HG03175 (cell line): ENCODE results near the gene DNMT3A.

ENCODE experiments used
- ATAC-seq: cut with Tn5 transposase; IDR thresholded peaks from one replicate; pipeline ENCODE4 v1.9.1; 2021; ENCODE audit warnings: mild to moderate bottlenecking, moderate library complexity; ENCODE audit not compliant: unreplicated experiment

Gene DNMT3A

DNA sequence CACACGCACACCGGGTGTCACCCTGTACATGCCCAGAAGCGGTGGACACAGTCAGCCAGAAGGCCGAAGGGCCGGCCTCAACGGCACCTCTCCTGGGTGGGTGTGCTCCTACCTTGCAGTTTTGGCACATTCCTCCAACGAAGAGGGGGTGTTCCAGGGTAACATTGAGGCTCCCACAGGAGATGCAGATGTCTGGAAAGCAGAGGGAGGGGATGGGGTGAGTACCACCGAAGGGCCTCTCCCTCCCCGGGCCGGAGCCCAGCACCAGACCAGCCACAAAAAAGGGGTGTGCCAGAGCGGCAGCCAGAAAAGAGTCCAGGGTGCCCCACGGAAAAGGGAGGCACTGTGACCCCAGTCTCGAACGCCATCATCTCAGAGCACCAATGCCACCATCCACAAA lies 96.6 kb downstream of the DNMT3A start:
- no peak for ATAC-seq

DNA sequence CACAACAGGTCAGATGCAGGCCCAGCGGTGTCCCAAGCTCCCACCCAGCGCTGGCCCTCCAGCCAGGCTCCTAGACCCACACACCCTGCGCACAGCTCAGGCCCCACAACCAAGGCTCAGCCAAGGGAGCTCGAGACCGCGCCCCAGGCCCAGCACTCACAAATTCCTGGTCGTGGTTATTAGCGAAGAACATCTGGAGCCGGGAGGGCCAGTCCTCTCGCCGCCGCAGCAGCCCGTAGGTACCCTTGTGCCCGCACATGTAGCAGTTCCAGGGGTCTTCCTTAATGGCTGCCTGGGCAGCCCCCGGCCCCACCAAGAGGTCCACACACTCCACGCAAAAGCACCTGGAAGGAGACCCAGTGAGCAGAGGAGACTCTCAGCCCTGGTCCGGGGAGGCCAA lies 97.7 kb downstream of the DNMT3A start:
- ATAC-seq = no peak

DNA sequence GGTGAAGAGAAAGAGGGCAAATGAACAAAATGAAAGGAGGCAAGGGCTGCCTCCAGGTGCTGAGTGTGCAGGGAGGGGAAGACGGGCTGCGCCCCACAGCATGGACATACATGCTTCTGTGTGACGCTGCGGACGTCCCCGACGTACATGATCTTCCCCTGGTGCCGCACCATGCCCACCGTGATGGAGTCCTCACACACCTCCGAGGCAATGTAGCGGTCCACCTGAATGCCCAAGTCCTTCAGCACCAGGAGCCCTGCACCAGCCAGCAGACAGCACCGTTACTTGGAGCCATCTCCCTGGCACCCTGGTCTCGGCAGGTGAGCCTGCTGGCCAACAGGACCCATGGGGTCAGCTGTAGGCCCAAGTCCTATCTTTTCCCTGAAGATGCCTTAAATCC lies 100.3 kb downstream of the DNMT3A start:
- ATAC-seq = no peak

DNA sequence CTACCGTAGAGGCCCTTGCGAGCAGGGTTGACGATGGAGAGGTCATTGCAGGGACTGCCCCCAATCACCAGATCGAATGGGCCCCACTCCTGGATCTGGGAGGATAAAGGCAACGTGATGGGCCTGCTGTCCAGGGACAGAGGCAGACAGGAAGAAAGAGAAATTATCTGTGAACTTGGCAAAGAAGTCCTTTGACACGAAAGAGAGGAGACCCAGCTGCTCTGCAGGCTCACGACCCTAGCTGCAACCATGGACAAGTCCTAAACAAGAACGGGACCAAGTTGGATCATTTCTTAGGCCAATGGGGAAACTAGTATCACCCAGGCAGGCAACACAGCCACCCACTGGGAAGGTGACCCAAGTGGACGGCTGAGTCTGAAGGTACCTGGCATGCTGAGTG lies 101.1 kb downstream of the DNMT3A start:
- no peak for ATAC-seq

DNA sequence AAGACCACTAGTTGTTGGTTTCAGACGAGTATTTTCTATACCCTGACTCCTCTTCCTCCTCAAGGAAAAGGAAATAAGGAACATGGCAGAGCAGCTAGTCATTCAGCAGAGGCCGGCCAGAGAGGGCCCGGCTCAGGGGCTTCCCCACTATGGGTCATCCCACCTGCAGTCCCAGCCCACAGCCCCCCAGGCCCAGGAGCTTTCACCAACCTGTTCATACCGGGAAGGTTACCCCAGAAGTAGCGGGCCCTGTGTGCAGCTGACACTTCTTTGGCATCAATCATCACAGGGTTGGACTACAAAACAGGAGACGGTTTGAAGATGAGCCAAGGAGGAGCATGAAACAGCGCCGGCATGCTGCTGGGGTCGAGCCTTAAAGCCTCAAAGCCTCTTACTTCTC lies 102.8 kb downstream of the DNMT3A start:
- no peak for ATAC-seq

DNA sequence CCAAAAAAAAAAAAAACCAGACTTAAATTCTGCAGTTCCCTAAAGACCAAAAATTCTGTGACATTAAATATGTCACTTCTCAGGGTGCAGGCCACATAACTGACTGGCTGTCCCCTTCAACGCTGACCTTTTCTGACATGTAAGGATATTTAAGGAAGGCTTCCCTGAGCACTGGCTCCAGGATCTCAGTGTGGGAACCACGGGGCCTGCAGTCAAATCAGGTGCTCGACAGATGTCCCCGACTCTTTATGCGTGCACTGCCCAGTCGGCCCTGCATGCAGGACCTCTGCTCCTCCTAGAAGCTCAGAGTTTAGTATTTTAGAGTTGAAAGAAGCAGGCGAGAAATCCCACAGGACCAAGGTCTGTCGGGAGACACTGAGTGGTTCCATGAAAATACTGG lies 104.0 kb downstream of the DNMT3A start:
- ATAC-seq = no peak

DNA sequence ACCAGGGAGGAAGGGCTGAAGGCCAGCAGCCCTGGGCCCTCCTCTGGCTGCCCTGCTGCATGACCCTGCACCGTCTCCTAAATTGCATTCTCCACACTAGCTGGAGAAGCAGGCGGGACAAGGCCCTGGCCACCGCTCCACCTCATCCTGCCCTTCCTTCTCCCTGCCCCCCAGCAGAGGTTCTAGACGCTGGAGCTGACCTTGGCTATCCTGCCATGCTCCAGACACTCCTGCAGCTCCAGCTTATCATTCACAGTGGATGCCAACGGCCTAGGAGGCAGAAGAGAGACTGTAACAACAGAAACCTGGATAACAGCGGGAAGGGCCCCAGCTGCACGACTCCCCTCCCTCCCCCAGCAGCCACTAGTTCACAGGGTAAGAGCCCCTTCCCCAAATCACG lies 105.0 kb downstream of the DNMT3A start:
- ATAC-seq = no peak

DNA sequence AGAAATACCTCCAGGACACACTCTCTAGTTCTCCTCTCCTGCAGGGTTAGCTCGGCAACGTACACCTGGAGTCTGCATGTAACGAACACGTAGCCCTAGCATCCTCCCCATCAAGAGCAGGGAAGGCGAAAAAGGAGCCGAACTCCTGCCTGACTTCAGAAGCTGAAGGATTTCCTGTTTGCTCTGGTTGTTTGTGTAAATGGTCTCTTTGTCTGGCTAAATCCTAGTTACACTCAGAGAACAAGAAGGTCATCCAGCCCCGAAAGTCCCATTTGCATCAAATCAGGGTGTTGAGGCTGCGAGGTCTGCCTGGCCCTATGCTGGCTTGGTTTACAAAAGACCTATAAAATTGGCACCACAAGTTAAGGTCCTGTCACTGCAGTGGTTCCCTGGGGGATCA lies 107.0 kb downstream of the DNMT3A start:
- ATAC-seq = no peak

DNA sequence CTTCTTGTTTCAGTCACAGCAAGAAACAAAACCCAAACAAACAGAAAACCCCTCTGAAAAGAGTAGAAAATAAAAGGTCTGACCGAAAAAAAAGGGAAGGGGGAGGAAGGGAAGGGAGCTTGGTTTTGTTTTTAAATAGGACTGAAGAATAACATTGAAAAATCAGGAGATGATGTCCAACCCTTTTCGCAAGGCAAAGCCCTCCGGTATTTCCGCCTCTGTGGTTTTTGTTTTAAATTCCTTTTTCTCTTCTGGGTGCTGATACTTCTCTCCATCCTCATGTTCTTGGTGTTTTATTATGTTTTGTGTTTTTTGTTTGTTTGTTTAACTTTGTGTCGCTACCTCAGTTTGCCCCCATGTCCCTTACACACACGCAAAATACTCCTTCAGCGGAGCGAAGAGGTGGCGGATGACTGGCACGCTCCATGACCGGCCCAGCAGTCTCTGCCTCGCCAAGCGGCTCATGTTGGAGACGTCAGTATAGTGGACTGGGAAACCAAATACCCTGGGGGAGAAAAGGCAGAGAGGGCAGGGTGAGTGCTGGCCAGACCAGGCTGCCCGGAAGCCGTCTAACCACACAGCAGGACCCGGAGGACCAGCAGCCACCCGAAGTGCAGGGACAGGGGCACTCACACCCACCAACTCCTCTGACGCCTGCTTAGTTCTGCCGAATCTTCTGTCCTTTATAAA lies 107.7 kb downstream of the DNMT3A start:
- ATAC-seq = no peak

DNA sequence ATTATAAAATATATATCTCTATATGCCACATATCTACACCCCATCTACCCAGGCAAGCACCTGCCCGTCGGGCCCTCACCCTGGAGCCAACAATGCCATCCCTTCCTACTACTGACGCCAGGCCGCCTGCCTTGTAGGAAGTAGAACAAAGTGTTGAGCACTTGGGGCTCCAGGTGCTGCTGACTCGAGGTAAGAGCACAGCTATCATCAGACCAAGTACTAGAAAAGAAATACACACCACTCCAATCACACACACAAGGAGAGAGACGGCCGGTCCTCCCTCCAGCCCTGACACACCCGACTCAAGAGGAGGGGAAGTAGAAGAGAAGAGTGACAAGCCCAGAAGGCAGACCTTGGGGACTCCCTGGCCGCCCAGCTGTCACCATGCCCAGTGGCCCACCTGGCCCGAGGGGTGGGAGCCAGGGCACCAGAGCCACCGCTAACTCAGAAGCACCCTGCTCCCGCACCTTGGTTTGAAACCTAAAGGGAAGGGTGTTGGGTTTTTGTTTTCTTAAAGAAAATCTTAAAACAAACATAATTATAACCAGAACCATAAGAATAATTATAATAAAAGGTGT lies 109.4 kb downstream of the DNMT3A start:
- ATAC-seq = no peak

DNA sequence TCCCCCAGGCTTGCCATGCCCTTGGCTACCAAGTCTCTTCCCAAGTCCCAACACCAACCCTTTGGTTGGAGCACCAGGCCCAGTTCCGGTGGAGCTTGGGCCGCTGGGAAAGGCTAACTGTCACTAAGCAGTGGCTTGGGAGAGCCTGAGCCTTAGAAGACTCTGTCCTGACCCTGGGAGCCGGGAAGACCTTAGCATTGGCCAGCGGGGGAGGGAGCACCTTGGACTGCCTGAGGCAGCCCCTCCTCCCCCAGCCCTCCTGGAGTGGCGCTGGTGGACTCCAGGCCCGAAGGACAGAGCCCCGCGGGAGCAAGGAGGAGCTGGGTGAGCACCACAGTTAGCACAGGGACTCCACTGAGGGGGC lies 110.8 kb downstream of the DNMT3A start:
- ATAC-seq = no peak

DNA sequence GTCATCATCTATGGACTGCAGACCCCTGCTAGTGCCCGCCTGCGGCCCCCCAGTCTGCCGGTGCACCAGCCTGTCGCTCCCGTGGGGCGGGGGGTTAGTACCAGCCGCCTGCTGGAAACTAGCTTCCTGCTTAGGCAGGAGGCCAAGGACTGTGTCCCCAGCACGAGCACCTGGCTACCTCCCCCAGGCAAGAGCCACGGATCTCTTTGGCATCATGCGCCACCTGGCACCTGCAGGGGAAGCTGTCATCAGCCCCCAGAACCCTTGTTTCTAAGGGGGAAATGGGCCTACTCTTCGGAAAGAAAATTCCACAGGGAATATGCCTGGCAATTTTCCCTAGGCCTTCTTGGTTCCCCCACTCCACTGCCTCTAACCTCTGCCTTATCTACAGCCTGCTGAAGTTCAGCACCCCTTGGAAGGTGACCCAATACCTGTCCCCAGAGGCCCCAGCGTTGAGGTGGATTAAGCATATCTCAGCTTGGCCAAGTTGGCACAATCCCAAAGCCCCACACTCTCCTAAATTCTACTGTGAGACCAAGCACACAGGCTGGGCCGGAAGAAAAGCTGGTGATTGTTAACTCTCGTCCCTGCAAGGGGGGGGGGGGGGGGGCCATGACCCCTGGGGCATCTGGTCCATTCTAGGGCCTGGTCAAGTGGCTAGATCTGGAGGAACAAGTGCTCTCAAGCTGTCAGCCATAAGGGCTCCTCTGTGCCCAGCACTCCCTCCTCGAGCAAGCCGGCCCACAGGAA lies 111.4 kb downstream of the DNMT3A start:
- ATAC-seq = no peak

DNA sequence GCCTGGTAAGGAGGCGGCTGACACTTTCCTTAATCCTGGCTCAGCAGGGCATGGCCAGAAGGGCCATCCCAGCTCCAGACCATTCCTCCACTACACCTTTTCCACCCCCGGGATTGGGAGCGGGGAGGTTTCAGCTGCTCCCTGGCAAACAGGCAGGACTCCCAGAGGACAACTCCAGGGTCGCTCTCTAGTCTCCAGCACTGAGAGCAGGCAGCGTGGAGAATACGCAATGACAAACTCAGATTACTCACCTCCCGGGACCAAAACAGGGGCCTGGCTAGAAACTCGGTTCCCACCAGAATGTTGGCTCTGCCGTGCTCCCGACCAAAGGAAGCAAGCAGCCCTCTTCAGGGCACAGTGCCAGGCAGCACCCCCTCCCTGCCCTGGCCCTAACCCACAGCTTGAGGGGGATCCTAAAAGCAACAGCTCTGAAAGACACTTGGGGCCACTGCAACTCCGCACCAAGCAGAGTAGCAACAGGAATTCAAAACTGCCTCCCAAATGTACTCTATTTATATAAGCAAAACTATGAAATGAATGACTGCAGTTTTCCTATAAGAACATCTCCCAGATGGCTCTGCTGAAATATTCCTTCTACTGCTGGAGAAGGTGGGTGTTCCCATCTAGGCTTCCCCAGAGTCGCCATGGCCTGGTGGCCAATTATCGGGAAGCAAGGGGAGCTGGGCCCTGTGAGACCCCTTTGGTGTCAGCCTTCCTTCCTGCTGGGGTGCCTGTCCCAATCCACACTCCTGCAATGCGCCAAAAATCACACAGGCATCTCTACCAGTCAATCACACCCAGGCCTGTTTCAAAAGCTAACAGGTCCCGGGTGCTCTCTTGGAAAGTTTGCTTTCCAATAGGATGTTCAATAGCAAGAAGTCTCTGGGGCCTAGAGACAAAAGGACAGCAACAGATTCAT lies 112.2 kb downstream of the DNMT3A start:
- ATAC-seq = no peak

DNA sequence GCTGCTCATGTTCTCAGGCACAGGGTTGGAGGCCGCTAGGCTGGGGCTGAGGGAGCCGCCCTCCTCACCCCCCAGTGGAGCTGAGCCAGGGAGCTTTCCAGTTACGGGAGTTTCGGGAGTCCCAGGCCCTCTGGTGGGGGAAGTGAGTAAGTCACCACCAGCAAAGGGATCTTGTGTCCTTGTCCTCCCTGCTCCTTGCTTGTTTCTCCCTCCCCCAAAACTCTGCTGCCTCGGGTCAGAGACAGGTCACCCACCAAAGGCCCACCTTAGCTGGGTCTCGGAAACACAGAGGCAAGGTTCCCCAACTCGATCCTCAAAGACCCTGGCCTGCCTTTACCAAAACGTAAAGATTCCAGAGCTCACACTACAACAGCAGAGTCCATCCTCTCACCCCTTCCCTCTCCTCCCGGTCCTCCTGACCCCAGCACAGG lies 112.9 kb downstream of the DNMT3A start:
- no peak for ATAC-seq

DNA sequence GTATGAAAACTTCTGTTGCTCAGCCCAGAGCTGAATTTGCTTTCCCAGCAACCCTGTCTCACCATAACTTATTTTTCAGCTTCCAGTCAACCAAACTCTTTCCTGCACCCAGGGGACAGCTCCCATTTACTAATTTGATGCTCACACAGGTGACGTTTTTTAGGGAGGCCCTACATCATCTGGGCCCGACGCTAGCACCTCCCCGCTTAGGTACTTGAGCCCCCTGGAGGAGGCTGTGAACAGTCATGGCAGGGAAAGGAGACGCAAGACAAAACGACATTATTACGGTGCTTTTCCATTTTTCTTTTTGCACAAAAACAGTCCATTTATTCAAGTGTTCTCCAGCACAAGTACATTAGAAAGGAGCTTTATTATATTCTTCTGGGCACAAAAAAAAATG lies 114.1 kb downstream of the DNMT3A start:
- ATAC-seq = no peak

DNA sequence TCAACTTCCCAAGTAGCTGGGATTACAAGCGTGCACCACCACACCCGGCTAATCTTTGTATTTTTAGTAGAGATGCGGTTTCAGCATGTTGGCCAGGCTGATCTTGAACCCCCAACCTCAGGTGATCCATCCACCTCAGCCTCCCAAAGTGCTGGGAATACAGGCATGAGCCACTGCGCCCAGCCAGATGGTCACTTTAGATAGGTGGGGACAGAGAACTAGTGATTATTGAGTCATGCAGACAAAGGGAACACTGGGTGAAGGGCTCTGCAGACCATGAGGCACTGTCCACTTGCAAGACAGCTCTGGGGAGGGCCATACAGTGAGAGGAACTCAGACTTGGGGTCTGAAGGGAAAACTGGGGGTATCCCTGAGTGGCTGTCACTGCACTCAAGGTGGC lies 114.9 kb downstream of the DNMT3A start:
- no peak for ATAC-seq

DNA sequence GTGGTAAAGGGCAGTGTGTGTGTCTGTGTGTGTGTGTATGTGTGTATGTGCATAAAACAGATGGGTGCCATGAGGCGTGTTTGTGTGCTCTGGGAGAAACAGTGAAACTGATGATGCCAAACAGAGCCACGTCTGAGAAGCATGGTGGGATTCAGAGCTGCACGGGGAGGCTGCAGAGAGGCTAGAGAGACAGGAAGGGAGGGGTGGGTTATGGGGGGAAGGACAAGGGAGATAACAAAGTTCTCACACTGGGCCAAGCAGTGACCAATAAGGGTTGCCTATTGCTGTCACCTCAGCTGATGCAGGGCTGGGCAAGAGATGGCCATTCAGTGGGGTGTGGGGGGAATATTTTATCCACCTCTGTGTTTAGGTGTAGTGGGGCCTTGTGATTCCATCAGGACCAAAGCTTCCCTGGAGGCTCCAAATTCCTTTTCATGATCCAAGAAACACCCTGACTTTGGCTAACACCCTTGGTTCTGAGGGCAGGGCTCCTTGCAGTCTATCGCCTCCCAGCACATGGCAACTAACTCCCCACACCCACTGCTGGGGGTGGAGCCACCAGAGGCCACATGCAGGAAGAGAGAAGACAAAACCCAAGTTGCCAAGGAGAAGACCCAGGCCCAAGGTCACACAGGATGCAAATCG lies 119.1 kb downstream of the DNMT3A start:
- ATAC-seq = no peak

DNA sequence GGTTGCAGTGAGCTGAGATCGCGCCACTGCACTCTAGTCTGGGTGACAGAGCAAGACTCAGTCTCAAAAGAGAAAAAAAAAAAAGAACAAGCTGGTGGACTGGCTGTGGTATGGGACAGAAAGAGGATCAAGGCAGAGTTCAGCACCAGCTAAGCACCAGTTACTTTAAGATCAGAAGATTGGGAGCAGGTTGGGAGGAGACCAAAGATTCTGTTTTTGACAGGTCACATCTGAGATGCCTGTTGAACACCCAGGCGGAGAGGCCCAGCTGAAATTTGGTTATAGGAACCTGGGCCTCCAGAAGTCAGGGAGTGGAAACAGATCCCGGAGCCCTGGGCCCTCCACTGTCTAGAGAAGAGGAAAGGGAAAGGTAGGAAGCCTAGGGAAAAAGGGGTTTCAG lies 120.1 kb downstream of the DNMT3A start:
- ATAC-seq = no peak

DNA sequence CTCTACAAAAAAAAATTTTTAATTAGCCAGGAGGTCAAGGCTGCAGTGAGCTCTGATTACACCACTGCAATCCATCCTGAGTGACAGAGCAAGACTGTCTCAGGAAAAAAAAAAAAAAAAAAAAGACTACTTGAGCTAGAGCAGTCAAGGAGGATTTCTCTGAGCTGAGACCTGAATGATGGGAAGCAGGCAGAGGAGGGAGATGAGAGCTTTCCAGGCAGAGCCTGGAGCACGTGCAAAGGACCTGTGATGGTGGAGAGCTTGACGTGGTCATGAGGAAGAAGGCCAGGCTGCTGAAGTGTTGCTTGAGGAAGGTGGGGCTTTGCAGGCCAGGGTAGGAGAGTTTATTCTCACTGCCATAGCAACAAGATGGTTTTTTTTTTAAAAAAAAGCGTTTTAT lies 121.4 kb downstream of the DNMT3A start:
- ATAC-seq = no peak

DNA sequence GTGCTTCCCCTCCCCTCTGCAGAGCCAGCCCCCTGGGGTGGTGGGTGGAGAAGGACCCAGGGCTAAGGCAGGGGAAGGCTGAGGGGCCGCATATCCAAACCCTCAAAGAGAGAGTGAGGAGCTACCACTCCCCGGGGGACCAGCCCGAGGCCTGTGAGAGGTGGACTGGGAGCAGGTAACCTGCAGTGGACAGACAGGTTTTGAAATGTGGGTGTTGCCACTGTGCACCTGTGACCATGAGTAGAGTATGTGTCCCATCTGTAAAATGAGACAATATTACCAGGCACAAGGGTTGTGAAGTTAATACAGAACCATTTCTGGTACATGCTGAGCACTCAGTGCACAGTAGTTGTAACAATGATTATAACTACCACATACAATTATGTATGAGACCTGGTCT lies 122.1 kb downstream of the DNMT3A start:
- ATAC-seq = no peak

DNA sequence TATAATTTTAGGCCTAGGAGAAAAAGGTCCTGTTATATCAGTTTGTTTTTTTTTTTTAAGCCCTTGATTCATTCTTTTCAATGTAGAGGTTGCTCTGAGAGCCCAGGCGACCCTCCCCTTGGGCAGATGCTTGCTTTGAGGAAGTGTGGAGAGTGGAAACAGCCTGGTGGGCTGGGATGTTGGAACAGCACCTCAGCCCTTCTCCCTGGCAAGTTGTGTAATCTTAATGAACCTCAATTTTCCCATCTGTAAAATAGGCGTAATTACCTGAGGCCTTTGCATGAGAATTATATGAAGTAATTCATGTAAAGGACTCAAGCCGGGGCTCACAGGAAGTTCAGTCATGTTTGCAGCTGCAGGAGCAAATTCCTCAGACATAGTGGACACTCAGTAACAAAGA lies 123.6 kb downstream of the DNMT3A start:
- no peak for ATAC-seq
